HL-60/S4 treated with retinoic acid at 250 ng/mL for 4 days and 3 days (cell line): Measurements from ENCODE around the gene C1QTNF12.

Experiments
- in situ Hi-C: fragments of 300-500 bp; cut with MboI; formaldehyde crosslinking; loops from 2 replicates; pipeline ENCODE4 v1.7.0; 2022; ENCODE audit warnings: low sequenced_read_pairs

Gene C1QTNF12

GRCh38 chr1:1216770-1217620, 29.5 kb downstream of the C1QTNF12 start:
- in situ Hi-C loops, result no loop called here

- in situ Hi-C loops, result no loop called here
Measured at GRCh38 chr1:1215881-1216605, 30.5 kb downstream of the C1QTNF12 start.

- in situ Hi-C loops, result no loop called here
Measured at GRCh38 chr1:1215080-1215676, 31.3 kb downstream of the C1QTNF12 start.

- in situ Hi-C loops, result no loop called here
Measured at GRCh38 chr1:1213345-1214265, 32.9 kb downstream of the C1QTNF12 start, which contains the start of gene TNFRSF4. TSS of gene TNFRSF4 (minus strand) at chr1:1214153. CDS start at chr1:1214127, 26 bp downstream.

GRCh38 chr1:1212780-1213344, 33.7 kb downstream of the C1QTNF12 start:
- in situ Hi-C loops, result no loop called here

- in situ Hi-C loops, result no loop called here
Measured at GRCh38 chr1:1211541-1212441, 34.7 kb downstream of the C1QTNF12 start.

GRCh38 chr1:1210726-1211540, 35.6 kb downstream of the C1QTNF12 start:
- in situ Hi-C loops, result no loop called here

- in situ Hi-C loops, result no loop called here
Measured at GRCh38 chr1:1208713-1209433, 37.6 kb downstream of the C1QTNF12 start.

GRCh38 chr1:1207571-1207892, 39.0 kb downstream of the C1QTNF12 start:
- in situ Hi-C loops, result no loop called here

GRCh38 chr1:1206966-1207531, 39.5 kb downstream of the C1QTNF12 start:
- in situ Hi-C loops, result no loop called here

GRCh38 chr1:1206376-1206965, 40.1 kb downstream of the C1QTNF12 start, which contains the start of gene TNFRSF18:
TSS of gene TNFRSF18 (minus strand) at chr1:1206592. CDS start at chr1:1206571, 21 bp downstream.
- in situ Hi-C loops, result no loop called here

GRCh38 chr1:1205769-1206375, 40.6 kb downstream of the C1QTNF12 start:
- in situ Hi-C loops, result no loop called here

GRCh38 chr1:1204998-1205768, 41.3 kb downstream of the C1QTNF12 start:
- in situ Hi-C loops, result no loop called here

- in situ Hi-C loops, result no loop called here
Measured at GRCh38 chr1:1204425-1204920, 42.0 kb downstream of the C1QTNF12 start.

GRCh38 chr1:1203561-1204424, 42.7 kb downstream of the C1QTNF12 start:
- in situ Hi-C loops, result no loop called here
